Mucosa of rectum (tissue), 2 donors: ENCODE measurements around the gene PHLDB1.

Experiments used
- H3K27ac ChIP-seq, 2 donors: one replicate each; pipeline ENCODE4 v1.7.0; 2013; ENCODE audit warnings: inconsistent platforms in 2 of 2, low read depth in 2 of 2, low read length in 2 of 2
- H3K27me3 ChIP-seq, 2 donors: one replicate each; pipeline ENCODE4 v1.7.0; 2013; ENCODE audit warnings: low read length in 2 of 2; ENCODE audit not compliant: control insufficient read depth in 2 of 2, insufficient read depth in 2 of 2
- H3K36me3 ChIP-seq, 2 donors: one replicate each; pipeline ENCODE4 v1.7.0; 2013; ENCODE audit warnings: low read length in 2 of 2; ENCODE audit not compliant: control insufficient read depth in 2 of 2, insufficient read depth in 2 of 2
- H3K4me1 ChIP-seq, 2 donors: one replicate each; pipeline ENCODE4 v1.7.0; 2013; ENCODE audit warnings: low read length in 2 of 2, mild to moderate bottlenecking in 1 of 2; ENCODE audit not compliant: control insufficient read depth in 2 of 2, insufficient read depth in 2 of 2
- H3K4me3 ChIP-seq, 2 donors: one replicate each; pipeline ENCODE4 v1.7.0; 2013; ENCODE audit warnings: low read length in 2 of 2
- H3K9ac ChIP-seq, 2 donors: one replicate each; pipeline ENCODE4 v1.7.0; 2013; ENCODE audit warnings: low read length in 2 of 2, low read depth in 1 of 2, mild to moderate bottlenecking in 1 of 2
- H3K9me3 ChIP-seq, 2 donors: one replicate each; pipeline ENCODE4 v1.7.0; 2013; ENCODE audit warnings: low read length in 2 of 2; ENCODE audit not compliant: control insufficient read depth in 2 of 2
- donor health status: healthy.
- donor health status: Normal muscosa, but diverticular disease.

Gene PHLDB1

DNA sequence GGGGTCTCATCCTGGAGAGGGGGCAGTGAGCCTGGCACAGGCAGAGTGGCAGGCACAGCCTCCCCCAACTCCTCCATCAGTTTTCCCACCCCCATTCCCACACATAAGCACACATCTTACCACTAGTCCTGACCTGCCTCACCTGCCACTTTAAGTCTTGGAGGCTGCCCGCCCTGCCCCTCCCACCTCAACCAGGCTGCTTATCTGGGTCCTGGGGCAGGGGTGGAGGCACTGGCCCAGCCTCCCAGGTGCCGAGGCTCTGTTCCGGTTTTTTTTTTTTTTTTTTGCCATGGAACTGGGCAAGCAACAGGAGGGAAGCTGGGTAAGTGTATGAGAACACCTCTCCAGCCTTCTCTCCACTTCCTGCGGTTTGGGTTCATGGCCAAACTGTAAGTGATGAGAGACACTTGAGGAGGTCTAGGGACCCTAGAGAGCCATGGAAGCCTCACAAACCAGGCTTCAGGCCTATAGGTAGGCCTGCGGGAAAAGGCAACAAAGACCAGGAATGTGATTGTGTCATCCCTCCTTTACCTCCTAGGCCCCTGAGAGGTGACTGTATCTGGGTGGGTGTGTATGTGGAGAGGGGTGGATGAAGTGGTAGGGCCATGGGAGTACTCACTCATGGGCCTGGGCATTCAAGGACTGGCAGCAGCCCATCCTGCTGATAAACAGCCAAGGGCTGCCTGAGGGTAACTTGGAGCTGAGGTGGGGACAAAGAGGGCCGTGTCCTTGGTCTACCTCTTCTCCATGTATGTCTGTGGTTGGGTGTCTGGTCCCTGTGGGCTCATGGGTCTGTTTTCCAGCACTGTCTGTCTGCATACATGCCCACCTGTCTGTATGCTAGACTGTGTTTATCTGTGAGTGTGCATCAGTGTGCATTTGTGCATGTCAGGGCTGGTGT, 22.6 kb downstream of the PHLDB1 start:
- Histone ChIP-seq H3K36me3 (peaks cover 14 to 22% of the 10 kb centered on the region in 2 donors), H3K9ac (peak overlapping the region; percentile 61 to 62), H3K27ac (peak overlapping the region; percentile 80 to 90), H3K27me3 (no peaks in the 10 kb centered on the region), H3K4me1 (peaks cover 37 to 60% of the 10 kb centered on the region in 2 donors), H3K4me3 (peak overlapping the region; percentile 65 to 89), H3K9me3 (no peaks in the 10 kb centered on the region)

DNA sequence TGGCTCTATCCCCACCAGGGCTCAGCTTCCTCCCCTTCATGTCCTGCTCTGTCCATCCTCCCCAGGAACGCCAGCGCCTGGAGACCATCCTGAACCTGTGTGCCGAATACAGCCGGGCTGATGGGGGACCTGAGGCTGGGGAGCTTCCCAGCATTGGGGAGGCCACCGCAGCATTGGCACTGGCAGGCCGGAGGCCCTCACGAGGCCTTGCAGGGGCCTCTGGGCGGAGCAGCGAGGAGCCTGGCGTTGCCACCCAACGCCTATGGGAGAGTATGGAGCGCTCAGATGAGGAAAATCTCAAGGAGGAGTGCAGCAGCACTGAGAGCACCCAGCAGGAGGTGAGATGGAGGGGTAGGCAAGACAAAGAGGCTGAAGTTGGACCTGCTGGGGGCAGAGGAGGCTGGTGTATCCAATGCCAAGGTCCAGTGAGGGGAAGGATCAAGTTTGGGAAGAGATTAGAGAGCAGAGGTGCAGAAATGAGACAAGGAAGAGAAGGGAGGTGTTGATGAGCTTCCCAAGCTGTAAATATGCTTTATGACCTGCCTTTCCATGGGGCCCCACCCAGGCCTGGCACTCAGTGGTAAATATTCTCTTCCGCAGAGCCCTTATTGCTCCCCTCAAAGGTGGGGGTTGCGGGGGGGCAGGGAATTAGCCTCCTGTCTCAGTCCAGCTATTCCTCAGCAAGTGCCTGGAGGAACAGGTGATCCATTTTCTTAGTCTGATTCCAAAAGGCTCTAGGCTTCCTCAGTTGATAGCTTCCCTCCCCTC, 23.9 kb downstream of the PHLDB1 start:
- H3K36me3 ChIP-seq, result peaks cover 19 to 22% of the 10 kb centered on the region in 2 donors
- H3K9me3 ChIP-seq, result no peaks in the 10 kb centered on the region
- H3K4me3 ChIP-seq, result peak overlapping the region; percentile 65 to 89
- H3K27me3 ChIP-seq, result no peaks in the 10 kb centered on the region
- H3K27ac ChIP-seq, result peak overlapping the region; percentile 80 to 90
- H3K9ac ChIP-seq, result peak overlapping the region; percentile 24 to 62
- peaks cover 42 to 67% of the 10 kb centered on the region in 2 donors for H3K4me1 ChIP-seq

- no peak overlapping the region for H3K27ac ChIP-seq
- peak overlapping the region in 1 of 2 donors; percentile 29 for H3K9ac ChIP-seq
- no peaks in the 10 kb centered on the region for H3K27me3 ChIP-seq
- H3K4me3 ChIP-seq, result peak overlapping the region in 1 of 2 donors; percentile 1
- H3K36me3 ChIP-seq, result peaks cover 23 to 28% of the 10 kb centered on the region in 2 donors
- H3K4me1 ChIP-seq, result peaks cover 42 to 67% of the 10 kb centered on the region in 2 donors
- no peaks in the 10 kb centered on the region for H3K9me3 ChIP-seq
Measured at GRCh38 chr11:118632577-118633318, 25.3 kb downstream of the PHLDB1 start.

- Histone ChIP-seq H3K27me3 (no peaks in the 10 kb centered on the region), H3K9me3 (no peaks in the 10 kb centered on the region), H3K27ac (no peak overlapping the region), H3K4me3 (no peak overlapping the region), H3K9ac (no peak overlapping the region), H3K4me1 (peaks cover 42 to 67% of the 10 kb centered on the region in 2 donors), H3K36me3 (peaks cover 19 to 31% of the 10 kb centered on the region in 2 donors)
Measured at GRCh38 chr11:118633319-118633690, 25.9 kb downstream of the PHLDB1 start.

- Histone ChIP-seq H3K9ac (peak overlapping the region in 1 of 2 donors; percentile 38), H3K27ac (peak overlapping the region; percentile 30 to 49), H3K36me3 (peaks cover 23 to 34% of the 10 kb centered on the region in 2 donors), H3K9me3 (no peaks in the 10 kb centered on the region), H3K4me3 (peak overlapping the region in 1 of 2 donors; percentile 53), H3K4me1 (peaks cover 39 to 64% of the 10 kb centered on the region in 2 donors), H3K27me3 (no peaks in the 10 kb centered on the region)
Measured at GRCh38 chr11:118633979-118634378, 26.6 kb downstream of the PHLDB1 start.

- peak overlapping the region; percentile 53 to 64 for H3K27ac ChIP-seq
- peaks cover 33 to 58% of the 10 kb centered on the region in 2 donors for H3K4me1 ChIP-seq
- no peaks in the 10 kb centered on the region for H3K27me3 ChIP-seq
- peak overlapping the region; percentile 37 to 53 for H3K4me3 ChIP-seq
- H3K36me3 ChIP-seq, result peaks cover 25 to 36% of the 10 kb centered on the region in 2 donors
- no peaks in the 10 kb centered on the region for H3K9me3 ChIP-seq
- peak overlapping the region; percentile 38 to 42 for H3K9ac ChIP-seq
Measured at GRCh38 chr11:118634431-118635236, 27.2 kb downstream of the PHLDB1 start.

GRCh38 chr11:118635237-118635591, 27.8 kb downstream of the PHLDB1 start:
- Histone ChIP-seq H3K27me3 (no peaks in the 10 kb centered on the region), H3K36me3 (peaks cover 30 to 41% of the 10 kb centered on the region in 2 donors), H3K9me3 (no peaks in the 10 kb centered on the region), H3K4me1 (peaks cover 33 to 57% of the 10 kb centered on the region in 2 donors), H3K27ac (peak overlapping the region; percentile 53 to 64), H3K4me3 (peak overlapping the region; percentile 28 to 32), H3K9ac (peak overlapping the region; percentile 28 to 42)

- Histone ChIP-seq H3K4me3 (no peak overlapping the region), H3K27me3 (no peaks in the 10 kb centered on the region), H3K9me3 (no peaks in the 10 kb centered on the region), H3K9ac (peak overlapping the region in 1 of 2 donors; percentile 42), H3K4me1 (peaks cover 36 to 53% of the 10 kb centered on the region in 2 donors), H3K27ac (peak overlapping the region in 1 of 2 donors; percentile 29), H3K36me3 (peaks cover 32 to 45% of the 10 kb centered on the region in 2 donors)
Measured at GRCh38 chr11:118635642-118636041, 28.2 kb downstream of the PHLDB1 start.
